ENCODE data around the gene NEU2. TPM values are rescaled to one million over a fixed set of nuclear protein-coding genes. Genes with fewer than 3 reads are reported as not detected.

NEU2 gene
- total RNA-seq, 1 donor from 2014 or later = not detected

Other genes starting within 250 kb of the NEU2 start
- gene SNORC, start 162.4 kb upstream of the NEU2 start, total RNA-seq (ENCODE audit: unreplicated experiment) = 2.4 TPM
- gene NGEF, start 19.4 kb upstream of the NEU2 start, total RNA-seq (ENCODE audit: unreplicated experiment) = 7.2 TPM
- 2.2 TPM for gene INPP5D, start 27.7 kb downstream of the NEU2 start, total RNA-seq (ENCODE audit: unreplicated experiment)
- 29.3 TPM for gene ATG16L1, start 219.0 kb downstream of the NEU2 start, total RNA-seq (ENCODE audit: unreplicated experiment)